ENCODE results near the gene SLC5A12.
A peak's percentile ranks its signal among the peaks of the same experiment; 100 is the strongest.

SLC5A12 gene

GRCh38 chr11:26717771-26718170 is 4.1 kb downstream of the SLC5A12 start:
- DNase-seq, result no peak

- DNase-seq, result no peak
These were observed 6.7 kb downstream of the SLC5A12 start for GRCh38 chr11:26715133-26715532.

GRCh38 chr11:26712497-26712896 is 9.4 kb downstream of the SLC5A12 start:
- DNase-seq, result peak; percentile 58

GRCh38 chr11:26710489-26710888 is 11.4 kb downstream of the SLC5A12 start:
- no peak for DNase-seq

GRCh38 chr11:26708736-26709456 is 13.0 kb downstream of the SLC5A12 start:
- no peak for DNase-seq

GRCh38 chr11:26706181-26706580 is 15.7 kb downstream of the SLC5A12 start:
- no peak for DNase-seq

- DNase-seq, result peak; percentile 27
These were observed 17.6 kb downstream of the SLC5A12 start for GRCh38 chr11:26704249-26704648.

GRCh38 chr11:26703411-26704191 is 18.3 kb downstream of the SLC5A12 start:
- DNase-seq, result peak; percentile 27

GRCh38 chr11:26702406-26702805 is 19.5 kb downstream of the SLC5A12 start:
- DNase-seq, result no peak

GRCh38 chr11:26700574-26701235 is 21.2 kb downstream of the SLC5A12 start:
- DNase-seq, result peak; percentile 12

- no peak for DNase-seq
These were observed 23.6 kb downstream of the SLC5A12 start for GRCh38 chr11:26698224-26698623.

GRCh38 chr11:26696330-26696729 is 25.5 kb downstream of the SLC5A12 start:
- no peak for DNase-seq

GRCh38 chr11:26688701-26689100 is 33.2 kb downstream of the SLC5A12 start:
- DNase-seq, result no peak

- no peak for DNase-seq
These were observed 34.5 kb downstream of the SLC5A12 start for GRCh38 chr11:26687351-26687750.

- DNase-seq, result no peak
These were observed 44.3 kb downstream of the SLC5A12 start for GRCh38 chr11:26677566-26677965.

- no peak for DNase-seq
These were observed 45.2 kb downstream of the SLC5A12 start for GRCh38 chr11:26676641-26677040.

GRCh38 chr11:26675233-26675928 is 46.5 kb downstream of the SLC5A12 start:
- peak; percentile 34 for DNase-seq

GRCh38 chr11:26665946-26666345 is 55.9 kb downstream of the SLC5A12 start:
- DNase-seq, result no peak

- peak; percentile 8 for DNase-seq
These were observed 56.8 kb downstream of the SLC5A12 start for GRCh38 chr11:26665036-26665435.

GRCh38 chr11:26662916-26663315 is 58.9 kb downstream of the SLC5A12 start:
- no peak for DNase-seq

GRCh38 chr11:26655287-26655686 is 66.6 kb downstream of the SLC5A12 start:
- no peak for DNase-seq

- DNase-seq, result no peak
These were observed 69.9 kb downstream of the SLC5A12 start for GRCh38 chr11:26651916-26652315.

- DNase-seq, result peak; percentile 88
These were observed 72.0 kb downstream of the SLC5A12 start for GRCh38 chr11:26649884-26650283.

All from OCI-M1 (cell line).